K562 (cell line): Measurements from ENCODE around the gene FGF12. TPM values are rescaled to one million over a fixed set of nuclear protein-coding genes. Genes with fewer than 3 reads are reported as not detected.

Experiments used
- ATAC-seq: fragments of 200-7000 bp; cut with Tn5 transposase; 3 replicates; pipeline ENCODE4 v1.9.1; 2020; ENCODE audit warnings: moderate library complexity
- BruUV-seq: library from RNA; stranded (reverse); fragments of 400-500 nt; replicated peaks from 2 replicates; lab custom pipeline; 2021; lab: Mats Ljungman, UMichigan
- CTCF ChIA-PET: fragments of 300-600 bp; formaldehyde crosslinking; extraction: SDS; loops from one replicate; lab custom pipeline; 2021; ENCODE audit warnings: low intra/inter-chr PET ratio; lab: Yijun Ruan, JAX
- POLR2A ChIA-PET: fragments of 300-600, 350-650 bp; sonication (Branson Sonifier 250); formaldehyde crosslinking; extraction: SDS; loops from one replicate; lab custom pipeline; 2021; ENCODE audit warnings: antibody characterized with exemption, inconsistent platforms; lab: Yijun Ruan, JAX
- DNase-seq, 4 experiments: peaks; one replicate each; pipeline versions ENCODE4 v3.0.0 to v3.0.0-alpha.2; 2011 to 2018; ENCODE audit warnings: low spot score in 3 of 4, mixed read lengths in 3 of 4; ENCODE audit errors: extremely low read depth in 1 of 4
- FAIRE-seq: peaks from 2 replicates; lab custom pipeline; 2011; peaks lifted over from hg19 to GRCh38; lab: Jason Lieb, UNC
- H2AFZ ChIP-seq: 2 replicates; pipeline ENCODE4 v1.6.0; 2011; ENCODE audit warnings: low read depth, low read length, control low read depth, inconsistent platforms
- H3K27ac ChIP-seq: fragments of 200-600 bp; 3 replicates; pipeline ENCODE4 v1.8.0; 2011; ENCODE audit warnings: low read depth, mild to moderate bottlenecking, control low read depth, inconsistent platforms, low read length, moderate library complexity, mixed read lengths; ENCODE audit errors: extremely low read depth
- H3K27me3 ChIP-seq, 2 experiments: fragments of 300-600 bp in 1 of 2; 2 replicates in 1 of 2; 3 replicates in 1 of 2; pipeline versions ENCODE4 v1.6.0 to v1.8.0; 2011; ENCODE audit warnings: inconsistent platforms in 2 of 2, low read length in 2 of 2, mild to moderate bottlenecking in 1 of 2, mixed read lengths in 1 of 2, moderate library complexity in 1 of 2; ENCODE audit not compliant: control insufficient read depth in 2 of 2, insufficient read depth in 2 of 2
- H3K36me3 ChIP-seq: fragments of 300-600 bp; 3 replicates; pipeline ENCODE4 v1.8.0; 2011; ENCODE audit warnings: mild to moderate bottlenecking, low read length, inconsistent platforms; ENCODE audit not compliant: control insufficient read depth, insufficient read depth
- H3K4me1 ChIP-seq, 2 experiments: fragments of 200-600 bp in 1 of 2; replicated peaks in 1 of 2; 2 replicates in 1 of 2; 3 replicates in 1 of 2; pipeline versions ENCODE4 v1.5.1 to v1.8.0; 2011; ENCODE audit warnings: inconsistent platforms in 2 of 2, low read length in 2 of 2, mild to moderate bottlenecking in 1 of 2, mixed read lengths in 1 of 2, moderate library complexity in 1 of 2; ENCODE audit not compliant: control insufficient read depth in 2 of 2, insufficient read depth in 2 of 2
- H3K4me2 ChIP-seq: 2 replicates; pipeline ENCODE4 v1.6.1; 2011; ENCODE audit warnings: low read length, control low read depth, inconsistent platforms, mixed read lengths; ENCODE audit not compliant: insufficient read depth
- H3K4me3 ChIP-seq: fragments of 200-600 bp; sonication (generic), shearing (Covaris generic); 2 replicates; pipeline ENCODE4 v1.5.1; 2016; ENCODE audit warnings: control low read depth, inconsistent platforms
- H3K79me2 ChIP-seq: fragments of 200-600 bp; 3 replicates; pipeline ENCODE4 v1.8.0; 2011; ENCODE audit warnings: low read length, inconsistent platforms; ENCODE audit not compliant: control insufficient read depth, insufficient read depth
- H3K9ac ChIP-seq, 2 experiments: 2 replicates each; pipeline versions ENCODE4 v1.6.0 to v1.6.1; 2011; ENCODE audit warnings: low read depth in 2 of 2, low read length in 2 of 2, control low read depth in 1 of 2, inconsistent platforms in 1 of 2, mild to moderate bottlenecking in 1 of 2, mixed read lengths in 1 of 2; ENCODE audit not compliant: insufficient read depth in 1 of 2
- H3K9me1 ChIP-seq: one replicate; pipeline ENCODE4 v1.6.0; 2011; ENCODE audit warnings: inconsistent platforms, mild to moderate bottlenecking, low read length, moderate library complexity; ENCODE audit not compliant: control insufficient read depth, insufficient read depth
- H3K9me3 ChIP-seq: replicated peaks from 2 replicates; pipeline ENCODE4 v1.5.1; 2011; ENCODE audit warnings: low read depth, low read length, inconsistent platforms; ENCODE audit not compliant: control insufficient read depth, insufficient read depth
- H4K20me1 ChIP-seq: replicated peaks from 2 replicates; pipeline ENCODE4 v1.6.1; 2011; ENCODE audit warnings: low read length, inconsistent platforms, mixed read lengths; ENCODE audit not compliant: control insufficient read depth, insufficient read depth
- GABPB1 ChIP-seq: sonication (generic); formaldehyde crosslinking; IDR thresholded peaks from 2 replicates; pipeline ENCODE4 v1.8.0; 2022; ENCODE audit warnings: mild to moderate bottlenecking, missing genetic modification reagents
- NCOA2 ChIP-seq, 2 experiments: fragments of 450-650 bp; IDR thresholded peaks; 2 replicates each; pipeline ENCODE4 v1.6.1; 2018; ENCODE audit warnings: mild to moderate bottlenecking in 2 of 2, moderate library complexity in 1 of 2; ENCODE audit not compliant: partially characterized antibody in 2 of 2
- ZNF407 ChIP-seq: fragments of 450-650 bp; IDR thresholded peaks from 2 replicates; pipeline ENCODE4 v1.6.1; 2016; ENCODE audit warnings: low read depth
- WGBS: fragments of 100-300 bp; shearing (Covaris generic); methylation state at CpG from one replicate; pipeline ENCODE4 v1.1.6; 2016; ENCODE audit warnings: low coverage, mixed read lengths; ENCODE audit not compliant: insufficient coverage; ENCODE audit errors: missing lambda C conversion rate; 5-methylcytosine and 5-hydroxymethylcytosine counted together
- in situ Hi-C: fragments of 300-500 bp; cut with MboI; formaldehyde crosslinking; loops from 4 replicates; pipeline ENCODE4 v1.15.0; 2018; ENCODE audit warnings: inconsistent platforms, mixed read lengths
- intact Hi-C: fragments of 100-400 bp; cut with micrococcal nuclease; formaldehyde crosslinking; loops from 2 replicates; pipeline ENCODE4 v1.14.2; 2022
- polyA plus RNA-seq, 8 experiments: library from polyadenylated mRNA; depleted of rRNA in 4 of 8; stranded (reverse) in 5 of 8; unstranded in 3 of 8; fragments of >200 nt; fragmentation: Nextera tagmentation in 2 of 8; fragmentation: Illumina TruSeq in 1 of 8; extraction: Ambion mirVana in 2 of 8; extraction: Trizol in 1 of 8; gene quantifications; 2 replicates each; pipeline versions ENCODE4 v1.2.1 to v1.2.3, GENCODE V29; 2011 to 2014; ENCODE audit warnings: inconsistent platforms in 1 of 8, missing spikeins in 1 of 8
- total RNA-seq, 7 experiments: library from RNA; depleted of rRNA in 6 of 7; stranded (reverse); fragments of >200 nt in 6 of 7; fragmentation: Illumina TruSeq in 2 of 7; extraction: Trizol in 2 of 7; gene quantifications; 2 replicates each; pipeline versions ENCODE4 v1.2.1 to v1.2.3, GENCODE V29; 2011 to 2021; ENCODE audit warnings: low replicate concordance in 1 of 7

FGF12 gene
- total and polyA plus RNA-seq, 9 of the 15 experiments (the other 6 are each of a cell fraction or from before 2014, with no cell fraction given): not detected

- 5% methylated on average over 1 of the region's 1 CpG for WGBS
- Histone ChIP-seq H3K27ac (no peak overlapping the region), H3K9me3 (no peaks in the 10 kb centered on the region), H3K4me2 (no peak overlapping the region), H2AFZ (no peak overlapping the region), H3K27me3 (no peaks in the 10 kb centered on the region), H3K9ac (no peak overlapping the region), H3K36me3 (no peaks in the 10 kb centered on the region), H3K9me1 (no peaks in the 10 kb centered on the region), H3K79me2 (no peaks in the 10 kb centered on the region), H3K4me1 (no peaks in the 10 kb centered on the region), H3K4me3 (no peak overlapping the region), H4K20me1 (no peaks in the 10 kb centered on the region)
- ATAC-seq (no peak), DNase-seq (no peak), FAIRE-seq (no peak)
- ChIA-PET CTCF (no interaction called here), POLR2A (no interaction called here)
- in situ Hi-C loops (no loop called here), intact Hi-C loops (no loop called here)
- TF ChIP-seq ZNF407: no peak
- TF ChIP-seq NCOA2 (IDR thresholded peaks at IDR 0.05; ENCODE audit: partially characterized antibody in 2 of 2): no peak
- no peak for TF ChIP-seq GABPB1 (CRISPR knock-in tag)
- BruUV-seq: no TSS peak
Measured at GRCh38 chr3:192494174-192494573, 233.2 kb downstream of the FGF12 start.
